ENCODE results near the gene SLC35A2. TPM values are rescaled to one million over a fixed set of nuclear protein-coding genes. Genes with fewer than 3 reads are reported as not detected.

Gene SLC35A2
- total RNA-seq, 2 donors from 2014 or later, result 12.8 to 30.7 TPM

GRCh38 chrX:48918643-48919340, 7.3 kb upstream of the SLC35A2 start, which contains the start of gene PIM2:
TSS of gene PIM2 (minus strand) at chrX:48919024. CDS start at chrX:48918834, 190 bp downstream.
- Histone ChIP-seq H3K4me3 (peak within 1 kb of the TSS; percentile 82), H3K27me3 (replicated peaks; ENCODE audit: insufficient read depth) (no peaks in the 10 kb centered on the region), H3K36me3 (peaks cover 12% of the 10 kb centered on the region), H3K4me1 (ENCODE audit: control insufficient read depth in 1 of 2, low read depth in 2 of 2) (peaks cover 0 to 5% of the 10 kb centered on the region in 2 donors), H3K27ac (peak within 1 kb of the TSS; percentile 85 to 91), H3K9me3 (no peaks in the 10 kb centered on the region)
- TF ChIP-seq, protein P1, sequence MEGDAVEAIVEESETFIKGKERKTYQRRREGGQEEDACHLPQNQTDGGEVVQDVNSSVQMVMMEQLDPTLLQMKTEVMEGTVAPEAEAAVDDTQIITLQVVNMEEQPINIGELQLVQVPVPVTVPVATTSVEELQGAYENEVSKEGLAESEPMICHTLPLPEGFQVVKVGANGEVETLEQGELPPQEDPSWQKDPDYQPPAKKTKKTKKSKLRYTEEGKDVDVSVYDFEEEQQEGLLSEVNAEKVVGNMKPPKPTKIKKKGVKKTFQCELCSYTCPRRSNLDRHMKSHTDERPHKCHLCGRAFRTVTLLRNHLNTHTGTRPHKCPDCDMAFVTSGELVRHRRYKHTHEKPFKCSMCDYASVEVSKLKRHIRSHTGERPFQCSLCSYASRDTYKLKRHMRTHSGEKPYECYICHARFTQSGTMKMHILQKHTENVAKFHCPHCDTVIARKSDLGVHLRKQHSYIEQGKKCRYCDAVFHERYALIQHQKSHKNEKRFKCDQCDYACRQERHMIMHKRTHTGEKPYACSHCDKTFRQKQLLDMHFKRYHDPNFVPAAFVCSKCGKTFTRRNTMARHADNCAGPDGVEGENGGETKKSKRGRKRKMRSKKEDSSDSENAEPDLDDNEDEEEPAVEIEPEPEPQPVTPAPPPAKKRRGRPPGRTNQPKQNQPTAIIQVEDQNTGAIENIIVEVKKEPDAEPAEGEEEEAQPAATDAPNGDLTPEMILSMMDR (IDR thresholded peaks at IDR 0.05), result no peak
- peak; percentile 71 for DNase-seq (ENCODE audit: low spot score)
- peak; percentile 75 for ATAC-seq (ENCODE audit: insufficient number of reproducible peaks, low FRiP score, low read depth)

GRCh38 chrX:48918301-48918642, 6.8 kb upstream of the SLC35A2 start:
- peaks cover 0 to 5% of the 10 kb centered on the region in 2 donors for H3K4me1 ChIP-seq (ENCODE audit: control insufficient read depth in 1 of 2, low read depth in 2 of 2)
- peak overlapping the region; percentile 85 to 91 for H3K27ac ChIP-seq
- H3K4me3 ChIP-seq, result peak overlapping the region; percentile 82
- H3K27me3 ChIP-seq (replicated peaks; ENCODE audit: insufficient read depth), result no peaks in the 10 kb centered on the region
- ATAC-seq (ENCODE audit: insufficient number of reproducible peaks, low FRiP score, low read depth) (no peak), DNase-seq (ENCODE audit: low spot score) (no peak)
- TF ChIP-seq, protein P1 (IDR thresholded peaks at IDR 0.05), result no peak
- no peaks in the 10 kb centered on the region for H3K9me3 ChIP-seq
- peaks cover 7% of the 10 kb centered on the region for H3K36me3 ChIP-seq

- Histone ChIP-seq H3K4me1 (ENCODE audit: control insufficient read depth in 1 of 2, low read depth in 2 of 2) (peaks cover 0 to 5% of the 10 kb centered on the region in 2 donors), H3K9me3 (no peaks in the 10 kb centered on the region), H3K4me3 (peak overlapping the region; percentile 82), H3K27ac (peak overlapping the region in 1 of 2 donors; percentile 74), H3K27me3 (replicated peaks; ENCODE audit: insufficient read depth) (no peaks in the 10 kb centered on the region), H3K36me3 (no peaks in the 10 kb centered on the region)
- ATAC-seq (ENCODE audit: insufficient number of reproducible peaks, low FRiP score, low read depth) (peak; percentile 71), DNase-seq (ENCODE audit: low spot score) (peak; percentile 77)
- TF ChIP-seq, protein P1 (IDR thresholded peaks at IDR 0.05), result peak; percentile 88
These were observed 5.9 kb upstream of the SLC35A2 start for GRCh38 chrX:48917139-48918001.

DNA sequence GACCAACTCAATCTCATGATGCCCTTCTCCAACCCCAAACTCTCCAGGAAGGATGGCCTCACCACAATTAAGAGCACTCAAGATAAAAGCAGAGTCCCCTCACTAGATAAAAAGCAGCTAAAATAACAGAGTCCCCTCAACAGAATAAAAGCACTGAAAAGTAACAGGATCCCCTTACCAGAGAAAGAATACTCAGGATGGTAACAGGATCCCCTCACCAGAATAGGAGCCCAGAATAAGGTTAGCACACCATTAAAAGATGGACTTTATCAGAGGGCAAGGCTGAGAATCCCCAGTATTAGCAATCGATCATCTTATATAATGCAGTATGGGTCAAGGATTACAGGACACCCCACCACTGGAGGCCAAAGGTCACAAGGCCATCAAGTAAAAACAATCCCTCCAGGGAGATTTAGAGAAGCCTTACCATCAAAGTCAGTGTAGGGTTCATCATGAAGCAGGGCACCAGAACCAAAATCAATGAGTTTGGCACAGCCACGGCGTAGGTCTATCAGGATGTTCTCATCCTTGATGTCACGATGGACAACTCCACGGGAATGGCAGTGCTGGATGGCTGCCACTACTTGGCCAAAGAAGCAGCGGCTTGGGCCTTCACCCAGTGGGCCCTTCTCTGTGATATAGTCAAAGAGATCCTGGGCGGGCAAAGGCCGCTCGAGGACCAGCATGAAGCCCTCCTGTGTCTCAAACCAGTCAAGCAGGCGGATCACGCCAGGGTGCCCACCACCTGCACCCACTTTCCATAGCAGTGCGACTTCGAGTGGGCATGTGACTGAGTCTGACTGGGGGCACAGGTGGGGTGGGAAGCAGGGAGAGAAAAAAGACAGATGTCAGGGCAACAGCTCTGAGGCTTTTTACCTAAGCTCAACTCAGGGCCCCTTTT, 3.4 kb upstream of the SLC35A2 start:
- ATAC-seq (ENCODE audit: insufficient number of reproducible peaks, low FRiP score, low read depth) (no peak), DNase-seq (ENCODE audit: low spot score) (no peak)
- TF ChIP-seq, protein P1 (IDR thresholded peaks at IDR 0.05), result no peak
- no peaks in the 10 kb centered on the region for H3K27me3 ChIP-seq (replicated peaks; ENCODE audit: insufficient read depth)
- H3K27ac ChIP-seq, result no peak overlapping the region
- H3K4me1 ChIP-seq (ENCODE audit: control insufficient read depth in 1 of 2, low read depth in 2 of 2), result peaks cover 0 to 5% of the 10 kb centered on the region in 2 donors
- H3K9me3 ChIP-seq, result no peaks in the 10 kb centered on the region
- no peaks in the 10 kb centered on the region for H3K36me3 ChIP-seq
- no peak overlapping the region for H3K4me3 ChIP-seq
